ENCODE results near the gene FMO5. TPM values are rescaled to one million over a fixed set of nuclear protein-coding genes. Genes with fewer than 3 reads are reported as not detected.

FMO5 gene
- total RNA-seq, 1 experiment from 2014 or later = 0.57 TPM

DNA sequence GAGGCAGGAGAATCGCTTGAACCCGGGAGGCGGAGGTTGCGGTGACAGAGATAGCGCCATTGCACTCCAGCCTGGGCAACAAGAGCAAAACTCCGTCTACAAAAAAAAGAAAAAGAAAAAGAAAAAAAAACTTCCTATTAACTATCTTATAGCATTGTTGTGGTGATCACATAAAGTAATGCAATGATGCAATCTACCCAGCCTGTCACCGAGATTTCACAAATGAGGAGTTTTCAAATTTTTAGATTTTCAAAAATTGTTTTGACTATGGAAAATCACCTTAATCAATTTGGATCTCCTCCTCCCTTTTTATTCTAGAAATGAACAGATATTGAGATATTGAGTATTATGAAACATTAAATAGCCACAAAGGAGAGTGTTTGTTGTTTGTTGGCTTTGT is 8.0 kb downstream of the FMO5 start:
- ATAC-seq (no peak), DNase-seq (ENCODE audit: low read depth, low spot score) (no peak)
- no peaks in the 10 kb centered on the region for H3K4me1 ChIP-seq (ENCODE audit: control insufficient read depth, insufficient read depth, low read length)
- H3K4me3 ChIP-seq (ENCODE audit: low read depth in 2 of 2, low read length in 2 of 2) = no peak overlapping the region
- in situ Hi-C loops (cut with HindIII; ENCODE audit: low pct_unique_long_range_greater_than_20kb, low sequenced_read_pairs) (no loop called here), intact Hi-C loops (cut with micrococcal nuclease; ENCODE audit: unreplicated experiment) (no loop called here)
- POLR2A ChIA-PET = no interaction called here
- BruUV-seq (replicated peaks) = no TSS peak
- no peak overlapping the region for H3K27ac ChIP-seq (ENCODE audit: low read length)
- no peaks in the 10 kb centered on the region for H3K36me3 ChIP-seq (ENCODE audit: control insufficient read depth, insufficient read depth, low read length)
- TF ChIP-seq CTCF (IDR thresholded peaks at IDR 0.05) (no peak), SIN3A (IDR thresholded peaks at IDR 0.05; ENCODE audit: borderline replicate concordance, insufficient read depth, low read depth, low read length) (no peak), POLR2AphosphoS5 (IDR thresholded peaks at IDR 0.05; ENCODE audit: low read depth, low read length) (no peak), TCF7L2 (IDR thresholded peaks at IDR 0.05; ENCODE audit: low read depth, low read length) (no peak)
- TF ChIP-seq, protein P1, sequence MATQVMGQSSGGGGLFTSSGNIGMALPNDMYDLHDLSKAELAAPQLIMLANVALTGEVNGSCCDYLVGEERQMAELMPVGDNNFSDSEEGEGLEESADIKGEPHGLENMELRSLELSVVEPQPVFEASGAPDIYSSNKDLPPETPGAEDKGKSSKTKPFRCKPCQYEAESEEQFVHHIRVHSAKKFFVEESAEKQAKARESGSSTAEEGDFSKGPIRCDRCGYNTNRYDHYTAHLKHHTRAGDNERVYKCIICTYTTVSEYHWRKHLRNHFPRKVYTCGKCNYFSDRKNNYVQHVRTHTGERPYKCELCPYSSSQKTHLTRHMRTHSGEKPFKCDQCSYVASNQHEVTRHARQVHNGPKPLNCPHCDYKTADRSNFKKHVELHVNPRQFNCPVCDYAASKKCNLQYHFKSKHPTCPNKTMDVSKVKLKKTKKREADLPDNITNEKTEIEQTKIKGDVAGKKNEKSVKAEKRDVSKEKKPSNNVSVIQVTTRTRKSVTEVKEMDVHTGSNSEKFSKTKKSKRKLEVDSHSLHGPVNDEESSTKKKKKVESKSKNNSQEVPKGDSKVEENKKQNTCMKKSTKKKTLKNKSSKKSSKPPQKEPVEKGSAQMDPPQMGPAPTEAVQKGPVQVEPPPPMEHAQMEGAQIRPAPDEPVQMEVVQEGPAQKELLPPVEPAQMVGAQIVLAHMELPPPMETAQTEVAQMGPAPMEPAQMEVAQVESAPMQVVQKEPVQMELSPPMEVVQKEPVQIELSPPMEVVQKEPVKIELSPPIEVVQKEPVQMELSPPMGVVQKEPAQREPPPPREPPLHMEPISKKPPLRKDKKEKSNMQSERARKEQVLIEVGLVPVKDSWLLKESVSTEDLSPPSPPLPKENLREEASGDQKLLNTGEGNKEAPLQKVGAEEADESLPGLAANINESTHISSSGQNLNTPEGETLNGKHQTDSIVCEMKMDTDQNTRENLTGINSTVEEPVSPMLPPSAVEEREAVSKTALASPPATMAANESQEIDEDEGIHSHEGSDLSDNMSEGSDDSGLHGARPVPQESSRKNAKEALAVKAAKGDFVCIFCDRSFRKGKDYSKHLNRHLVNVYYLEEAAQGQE (IDR thresholded peaks at IDR 0.05; ENCODE audit: insufficient read depth in 1 of 2, low read depth in 2 of 2, low read length in 1 of 2) = no peak
- H3K27me3 ChIP-seq (ENCODE audit: control insufficient read depth, insufficient read depth, low read length) = peaks cover 16% of the 10 kb centered on the region; the same call in 1 of the 2 replicates
- no peaks in the 10 kb centered on the region for H3K9me3 ChIP-seq (ENCODE audit: control insufficient read depth, insufficient read depth, low read depth, low read length)
- CTCF ChIA-PET = no interaction called here

GRCh38 chr1:147216124-147216523 is 9.0 kb downstream of the FMO5 start:
- H3K9me3 ChIP-seq (ENCODE audit: control insufficient read depth, insufficient read depth, low read depth, low read length) = no peaks in the 10 kb centered on the region
- H3K4me1 ChIP-seq (ENCODE audit: control insufficient read depth, insufficient read depth, low read length) = no peaks in the 10 kb centered on the region
- H3K27me3 ChIP-seq (ENCODE audit: control insufficient read depth, insufficient read depth, low read length) = peaks cover 12% of the 10 kb centered on the region; the same call in 1 of the 2 replicates
- no peak overlapping the region for H3K27ac ChIP-seq (ENCODE audit: low read length)
- no TSS peak for BruUV-seq (replicated peaks)
- ATAC-seq (no peak), DNase-seq (ENCODE audit: low read depth, low spot score) (no peak)
- H3K36me3 ChIP-seq (ENCODE audit: control insufficient read depth, insufficient read depth, low read length) = no peaks in the 10 kb centered on the region
- ChIA-PET CTCF (no interaction called here), POLR2A (no interaction called here)
- in situ Hi-C loops (cut with HindIII; ENCODE audit: low pct_unique_long_range_greater_than_20kb, low sequenced_read_pairs) (no loop called here), intact Hi-C loops (cut with micrococcal nuclease; ENCODE audit: unreplicated experiment) (no loop called here)
- TF ChIP-seq SIN3A (IDR thresholded peaks at IDR 0.05; ENCODE audit: borderline replicate concordance, insufficient read depth, low read depth, low read length) = no peak
- no peak for TF ChIP-seq CTCF (IDR thresholded peaks at IDR 0.05)
- TF ChIP-seq, protein P1 (IDR thresholded peaks at IDR 0.05; ENCODE audit: insufficient read depth in 1 of 2, low read depth in 2 of 2, low read length in 1 of 2) = no peak
- no peak for TF ChIP-seq POLR2AphosphoS5 (IDR thresholded peaks at IDR 0.05; ENCODE audit: low read depth, low read length)
- no peak for TF ChIP-seq TCF7L2 (IDR thresholded peaks at IDR 0.05; ENCODE audit: low read depth, low read length)
- no peak overlapping the region for H3K4me3 ChIP-seq (ENCODE audit: low read depth in 2 of 2, low read length in 2 of 2)
